Activated CD4-positive, alpha-beta T cell treated with anti-CD3 and anti-CD28 coated beads, Interleukin-2, Interleukin-6, amounts not matched to agents 100 ng/mL and 50 ng/mL, durations not matched to agents 16 hours and 8 hours (primary cell): ENCODE measurements around the gene SERPINB4.
"Not testable (repeated sequence)": the region's sequence is repeated elsewhere in the genome, so short reads cannot be mapped to it uniquely, and the experiment has no call there.

Source experiments
- DNase-seq: peaks from one replicate; pipeline ENCODE4 v3.0.0-alpha.2; 2020

Gene SERPINB4

DNA sequence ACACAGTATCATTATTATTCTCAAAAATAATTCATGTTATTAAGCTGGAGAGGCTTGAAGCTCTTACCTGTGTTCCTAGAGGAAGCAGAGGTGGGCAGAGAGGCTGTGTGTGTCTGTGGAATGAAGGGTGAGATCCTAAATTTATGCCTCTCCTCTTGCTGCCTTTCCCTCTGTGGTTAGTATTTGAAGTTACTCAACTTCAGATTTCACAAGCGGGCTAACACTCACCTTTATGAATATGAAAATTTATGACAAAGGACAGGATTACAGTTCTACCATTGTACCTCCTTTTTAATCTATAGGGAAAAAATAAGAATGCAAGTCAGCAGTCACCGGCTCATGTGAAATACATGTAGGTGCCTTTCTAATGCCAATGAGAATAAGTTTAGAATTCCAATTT, at the start of gene SERPINB4:
Gene SERPINB4 (minus strand): TSS at position 115 of the 400 bp plus-strand sequence. CDS start 679 bp downstream, outside the sequence.
- DNase-seq, result not testable (repeated sequence)

DNA sequence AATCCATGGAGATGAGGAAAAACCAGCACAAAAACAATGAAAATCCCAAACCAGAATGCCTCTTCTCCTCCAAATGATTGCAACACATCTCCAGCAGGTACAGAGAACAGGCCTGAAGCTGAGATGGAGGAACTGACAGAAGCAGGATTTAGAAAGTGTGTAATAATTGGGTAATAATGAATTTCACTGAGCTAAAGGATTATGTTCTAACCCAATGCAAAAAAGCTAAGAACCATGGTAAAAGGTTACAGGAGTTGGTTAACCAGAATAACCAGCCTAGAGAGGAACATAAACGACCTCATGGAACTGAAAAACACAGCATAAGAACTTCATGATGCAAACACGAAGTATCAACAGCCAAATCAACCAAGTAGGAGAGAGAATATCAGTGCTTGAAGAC, 45.0 kb upstream of the SERPINB4 start:
- no peak for DNase-seq

GRCh38 chr18:63686871-63687270, 42.8 kb upstream of the SERPINB4 start:
- DNase-seq, result no peak

DNA sequence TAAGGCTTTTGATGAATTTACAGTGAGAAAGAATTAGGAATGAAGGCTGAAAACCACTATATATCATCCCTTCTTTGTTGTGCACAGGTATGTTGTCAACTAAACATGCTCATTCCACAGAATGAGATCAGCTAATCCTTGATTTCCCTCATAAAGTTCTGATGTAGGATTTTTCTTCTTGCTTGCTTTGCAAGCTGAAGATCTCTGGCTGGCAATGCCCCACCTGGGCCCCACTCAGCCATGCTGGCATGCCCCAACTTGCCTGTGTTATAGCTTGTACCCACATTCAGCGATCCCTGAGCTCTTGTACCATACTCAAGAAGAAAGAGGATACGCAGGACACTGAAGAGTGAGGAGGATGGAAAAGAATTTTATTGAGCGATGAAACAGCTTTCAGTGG, 40.7 kb upstream of the SERPINB4 start:
- no peak for DNase-seq

DNA sequence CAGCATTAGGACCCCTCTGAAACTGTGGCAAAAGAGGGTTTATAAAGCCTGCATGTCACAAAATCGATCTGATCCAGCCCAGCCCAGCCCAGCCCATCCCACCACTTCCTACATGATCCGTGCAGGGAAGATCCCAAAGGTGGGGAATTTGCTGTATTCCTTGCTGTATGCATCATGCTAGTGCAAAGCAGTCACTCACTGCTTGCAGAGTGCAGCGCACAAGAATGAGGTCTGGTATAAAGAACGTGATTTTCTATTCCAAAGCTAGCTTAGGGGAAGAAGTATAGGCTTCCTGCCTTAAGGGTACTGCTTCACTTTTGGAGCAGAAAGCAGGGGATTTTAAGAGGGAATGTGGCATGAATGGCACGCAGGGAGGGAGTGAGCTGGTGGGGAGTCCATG, 39.8 kb upstream of the SERPINB4 start:
- DNase-seq, result no peak

DNA sequence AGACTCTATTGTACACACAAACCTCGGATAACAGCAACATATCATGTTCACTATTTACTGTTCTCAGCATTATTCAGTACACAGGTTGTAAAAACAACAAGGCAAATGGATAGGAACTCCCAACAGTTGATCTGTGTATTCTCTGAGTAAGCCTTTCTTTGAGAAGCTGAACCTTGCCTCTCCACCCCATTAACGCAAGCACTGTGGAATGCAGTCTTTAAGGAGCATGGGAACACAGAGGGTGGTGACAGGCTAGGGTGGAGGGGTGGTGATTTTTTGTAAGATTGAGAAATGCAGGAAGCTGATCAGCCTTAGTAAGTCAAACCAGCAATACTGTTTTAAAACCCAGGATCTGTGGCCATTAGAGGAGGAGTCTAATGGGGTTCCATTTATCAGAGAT, 39.1 kb upstream of the SERPINB4 start:
- no peak for DNase-seq

- no peak for DNase-seq
Observed at GRCh38 chr18:63681449-63682340, 37.6 kb upstream of the SERPINB4 start.

DNA sequence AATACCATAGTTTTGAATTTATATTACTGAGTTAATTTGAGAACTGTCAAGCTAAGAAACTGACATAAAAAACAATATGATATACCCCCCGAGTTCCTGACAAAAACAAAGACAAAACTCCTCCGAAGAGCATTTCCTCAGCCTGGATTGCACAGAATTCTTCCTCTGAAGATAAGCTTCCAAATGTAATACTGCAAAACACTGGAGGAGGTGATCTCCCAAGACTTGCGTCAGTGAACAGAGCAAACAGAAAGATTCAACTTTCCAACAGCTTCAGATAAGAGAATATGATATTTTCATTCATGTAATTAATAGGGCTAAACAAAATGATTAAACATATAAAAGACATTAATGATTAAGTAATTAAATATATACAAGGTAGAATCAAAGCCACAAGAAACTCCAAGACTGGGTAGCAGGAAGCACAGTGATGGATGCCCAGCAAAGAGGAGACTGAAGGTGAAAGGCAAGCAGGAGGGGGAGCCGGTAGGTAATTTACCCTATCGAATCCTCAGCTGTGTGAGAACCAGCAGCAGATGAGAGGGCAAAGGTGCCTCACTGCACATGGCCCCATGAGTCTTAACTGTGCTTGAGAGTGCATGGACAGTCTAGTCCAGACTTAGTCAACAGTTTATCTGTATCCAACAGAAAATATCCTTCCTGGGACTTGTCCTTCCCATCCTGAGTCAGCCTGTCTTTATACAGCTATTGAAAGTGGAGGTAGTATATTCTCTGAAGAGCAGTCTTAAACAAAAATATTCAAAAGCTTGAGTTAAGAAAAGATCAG, 36.0 kb upstream of the SERPINB4 start:
- DNase-seq, result no peak

DNA sequence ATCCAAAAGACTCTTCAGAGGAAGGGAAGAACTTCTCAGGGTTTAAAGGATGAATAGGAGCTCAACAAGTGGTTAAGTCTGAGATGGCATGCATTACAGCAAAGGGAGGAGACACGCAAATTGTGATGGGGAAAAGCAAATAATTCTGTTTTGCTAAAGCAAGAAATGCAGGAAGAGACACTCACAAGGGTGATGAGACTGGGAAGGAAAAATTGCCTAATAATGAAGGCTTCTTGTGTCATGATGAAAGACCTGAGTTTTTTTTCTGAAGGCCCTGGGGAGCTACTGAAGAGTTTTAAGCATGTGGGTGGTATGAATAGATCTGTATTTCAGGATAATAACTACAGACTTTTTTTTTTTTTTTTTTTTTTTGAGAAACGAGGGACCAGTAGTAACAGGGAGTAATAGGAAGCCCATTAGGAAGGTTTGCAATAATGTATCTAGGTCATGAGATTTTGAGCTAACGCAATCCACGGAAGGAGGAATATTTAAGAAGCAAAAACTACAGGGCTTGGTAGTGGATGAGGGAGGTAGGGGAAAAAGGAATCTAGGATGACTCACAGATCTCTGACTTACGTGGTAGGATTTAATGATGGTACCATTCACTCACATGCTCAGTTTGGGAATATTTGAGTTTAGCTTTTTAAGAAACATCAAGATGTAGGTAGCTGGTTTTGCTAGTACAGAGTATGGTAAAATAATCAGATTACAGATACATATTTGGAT, 33.6 kb upstream of the SERPINB4 start:
- DNase-seq, result no peak

GRCh38 chr18:63676526-63677323, 32.7 kb upstream of the SERPINB4 start:
- no peak for DNase-seq

DNA sequence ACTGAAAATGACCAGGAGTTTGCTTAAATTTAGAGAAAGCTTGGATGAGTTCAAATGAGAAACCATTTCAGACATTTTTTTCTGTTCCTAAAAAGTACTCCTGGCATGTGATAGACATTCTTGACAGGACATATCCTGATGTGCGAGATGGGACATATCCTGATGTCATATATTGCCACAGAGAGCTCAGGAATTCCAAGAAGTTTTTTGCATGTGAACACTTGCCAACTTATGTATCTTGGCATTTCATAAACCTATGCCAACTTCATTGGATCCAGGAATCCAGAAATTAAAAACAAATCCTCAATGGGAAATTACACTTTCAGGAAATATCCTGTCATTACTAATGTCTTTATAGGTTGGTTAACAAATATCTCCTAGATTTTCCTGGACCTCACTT, 20.5 kb upstream of the SERPINB4 start:
- no peak for DNase-seq

GRCh38 chr18:63661750-63662149, 17.7 kb upstream of the SERPINB4 start, which contains the start of gene SERPINB3:
Gene SERPINB3 (minus strand): TSS chr18:63661893. CDS start chr18:63661216, 677 bp downstream.
- DNase-seq, result not testable (repeated sequence)

- not testable (repeated sequence) for DNase-seq
Observed at GRCh38 chr18:63658920-63659319, 14.9 kb upstream of the SERPINB4 start.

DNA sequence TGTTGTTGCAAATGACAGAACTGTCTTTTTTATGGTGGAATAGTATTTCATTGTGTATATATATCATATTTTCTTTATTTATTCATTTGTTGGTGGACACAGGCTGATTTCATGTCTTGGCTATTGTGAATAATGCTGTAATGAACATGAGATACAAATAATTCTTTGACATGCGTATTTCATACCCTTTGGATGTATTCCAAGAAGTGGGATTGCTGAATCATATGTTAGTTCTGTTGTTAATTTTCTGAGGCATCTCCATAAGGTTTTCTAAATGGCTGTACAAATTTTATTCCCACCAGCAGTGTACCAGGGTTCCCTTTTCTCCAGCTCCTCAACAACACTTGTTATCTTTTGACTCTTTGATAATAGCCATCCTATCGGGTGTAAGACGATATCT, 6.2 kb upstream of the SERPINB4 start:
- not testable (repeated sequence) for DNase-seq

- DNase-seq, result no peak
Observed at GRCh38 chr18:63648241-63648640, 4.2 kb upstream of the SERPINB4 start.

DNA sequence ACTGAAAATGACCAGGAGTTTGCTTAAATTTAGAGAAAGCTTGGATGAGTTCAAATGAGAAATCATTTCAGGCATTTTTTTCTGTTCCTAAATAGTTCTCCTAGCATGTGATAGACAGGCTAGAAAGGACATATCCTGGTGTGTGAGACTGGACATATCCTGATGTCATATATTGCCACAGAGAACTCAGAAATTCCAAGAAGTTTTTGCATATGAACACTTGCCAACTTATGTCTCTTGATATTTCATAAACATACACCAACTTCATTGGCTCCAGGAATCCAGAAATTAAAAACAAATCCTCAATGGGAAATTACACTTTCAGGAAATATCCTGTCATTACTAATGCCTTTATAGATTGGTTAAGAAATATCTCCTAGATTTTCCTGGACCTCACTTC, 2.9 kb upstream of the SERPINB4 start:
- no peak for DNase-seq

DNA sequence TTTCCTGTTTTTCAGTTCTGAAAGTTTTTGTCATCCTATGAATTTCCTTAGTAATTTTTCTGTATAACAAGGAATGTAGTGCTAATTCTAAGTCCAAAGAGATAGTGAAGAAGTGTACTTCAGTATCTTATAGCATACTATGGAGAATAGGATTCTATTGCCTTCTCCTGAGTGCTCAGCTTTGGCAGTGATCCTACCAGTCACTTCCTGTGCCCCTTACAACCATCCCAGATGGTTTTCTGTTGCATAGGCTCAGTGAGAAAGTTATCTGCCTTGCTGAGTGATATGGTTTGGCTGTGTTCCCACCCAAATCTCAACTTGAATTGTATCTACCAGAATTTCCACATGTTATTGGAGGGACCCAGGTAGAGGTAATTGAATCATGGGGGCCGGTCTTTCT, 638 bp upstream of the SERPINB4 start:
- not testable (repeated sequence) for DNase-seq

- DNase-seq, result not testable (repeated sequence)
Observed at GRCh38 chr18:63642668-63643356, 1.2 kb downstream of the SERPINB4 start.

GRCh38 chr18:63641157-63641680, 2.8 kb downstream of the SERPINB4 start:
- DNase-seq, result not testable (repeated sequence)

DNA sequence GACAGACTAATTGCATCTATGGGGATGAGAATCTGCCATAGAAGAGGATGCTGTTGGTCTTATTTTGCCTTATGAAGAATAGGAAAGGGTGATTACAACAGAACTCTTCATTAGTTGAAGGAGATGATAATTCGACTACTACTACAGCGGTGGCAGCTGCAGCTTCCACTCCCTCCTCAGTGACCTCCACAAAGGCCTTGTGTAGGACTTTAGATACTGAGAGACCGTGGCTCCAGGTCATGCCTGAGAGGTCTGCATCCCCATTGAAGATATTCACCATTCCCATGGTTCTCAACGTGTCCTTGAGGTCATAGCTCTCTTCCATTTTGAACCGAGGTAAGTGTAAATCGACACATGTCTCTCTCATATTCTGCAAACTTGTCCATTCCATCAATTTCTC, 6.4 kb downstream of the SERPINB4 start:
- no peak for DNase-seq

GRCh38 chr18:63627819-63628218, 16.2 kb downstream of the SERPINB4 start:
- DNase-seq, result no peak
